Astrocyte (in vitro differentiated cells and primary cell): ENCODE measurements around the gene CD80. TPM values are rescaled to one million over a fixed set of nuclear protein-coding genes. Genes with fewer than 3 reads are reported as not detected.
"Not testable (repeated sequence)": the region's sequence is repeated elsewhere in the genome, so short reads cannot be mapped to it uniquely, and the experiment has no call there.

Source experiments
- DNase-seq: peaks from one replicate; pipeline ENCODE4 v3.0.0-alpha.2; 2010; ENCODE audit warnings: low read depth
- FAIRE-seq: peaks from 2 replicates; lab custom pipeline; 2011; peaks lifted over from hg19 to GRCh38; lab: Jason Lieb, UNC
- H2AFZ ChIP-seq: 2 replicates; pipeline ENCODE4 v1.6.0; 2012; ENCODE audit warnings: low read depth, low read length, inconsistent platforms
- H3K27ac ChIP-seq: 2 replicates; pipeline ENCODE4 v1.5.1; 2011; ENCODE audit warnings: low read depth, low read length, inconsistent platforms
- H3K27me3 ChIP-seq: 2 replicates; pipeline ENCODE4 v1.6.0; 2011; ENCODE audit warnings: low read length, inconsistent platforms; ENCODE audit not compliant: insufficient read depth
- H3K36me3 ChIP-seq: 2 replicates; pipeline ENCODE4 v1.5.1; 2011; ENCODE audit warnings: low read length, inconsistent platforms; ENCODE audit not compliant: insufficient read depth
- H3K4me1 ChIP-seq: 2 replicates; pipeline ENCODE4 v1.5.1; 2011; ENCODE audit warnings: low read length, inconsistent platforms; ENCODE audit not compliant: insufficient read depth
- H3K4me2 ChIP-seq: 2 replicates; pipeline ENCODE4 v1.6.0; 2012; ENCODE audit warnings: low read length, inconsistent platforms
- H3K4me3 ChIP-seq: 2 replicates; pipeline ENCODE4 v1.5.1; 2011; ENCODE audit warnings: low read depth, mild to moderate bottlenecking, low read length, inconsistent platforms; ENCODE audit not compliant: insufficient read depth
- H3K79me2 ChIP-seq: 2 replicates; pipeline ENCODE4 v1.6.0; 2012; ENCODE audit warnings: mild to moderate bottlenecking, low read length, inconsistent platforms; ENCODE audit not compliant: insufficient read depth
- H3K9ac ChIP-seq: 2 replicates; pipeline ENCODE4 v1.6.0; 2012; ENCODE audit warnings: mild to moderate bottlenecking, low read length, inconsistent platforms
- H3K9me3 ChIP-seq: 2 replicates; pipeline ENCODE4 v1.5.1; 2012; ENCODE audit warnings: low read depth, mild to moderate bottlenecking, low read length, inconsistent platforms; ENCODE audit not compliant: insufficient read depth
- H4K20me1 ChIP-seq: 2 replicates; pipeline ENCODE4 v1.6.0; 2012; ENCODE audit warnings: low read length, inconsistent platforms; ENCODE audit not compliant: insufficient read depth
- H3K27ac Mint-ChIP-seq: one replicate; pipeline ENCODE4 v1.8.0; 2021; ENCODE audit warnings: mild to moderate bottlenecking, mixed read lengths; ENCODE audit not compliant: unreplicated experiment
- H3K27me3 Mint-ChIP-seq: one replicate; pipeline ENCODE4 v1.8.0; 2021; ENCODE audit warnings: low read depth, mixed read lengths; ENCODE audit not compliant: unreplicated experiment
- H3K36me3 Mint-ChIP-seq: one replicate; pipeline ENCODE4 v1.8.0; 2021; ENCODE audit warnings: low read depth, mixed read lengths; ENCODE audit not compliant: unreplicated experiment
- H3K4me1 Mint-ChIP-seq: one replicate; pipeline ENCODE4 v1.8.0; 2021; ENCODE audit warnings: low read depth, mixed read lengths; ENCODE audit not compliant: unreplicated experiment
- H3K4me3 Mint-ChIP-seq: one replicate; pipeline ENCODE4 v1.8.0; 2021; ENCODE audit warnings: mild to moderate bottlenecking, moderate library complexity, mixed read lengths; ENCODE audit not compliant: unreplicated experiment
- H3K9me3 Mint-ChIP-seq: one replicate; pipeline ENCODE4 v1.8.0; 2021; ENCODE audit warnings: mild to moderate bottlenecking, mixed read lengths; ENCODE audit not compliant: unreplicated experiment
- EZH2 ChIP-seq: IDR thresholded peaks from 2 replicates; pipeline ENCODE4 v1.6.1; 2012; ENCODE audit warnings: mild to moderate bottlenecking, low read length, inconsistent platforms; ENCODE audit not compliant: insufficient read depth
- total RNA-seq: library from RNA; stranded (reverse); gene quantifications from 2 replicates; pipeline ENCODE4 v1.2.1, GENCODE V29; 2021
- TF ChIP-seq, protein P1 (sequence below): IDR thresholded peaks from 2 replicates; pipeline ENCODE4 v1.5.1; 2011; ENCODE audit warnings: low read depth, mild to moderate bottlenecking, inconsistent platforms, low read length, moderate library complexity; ENCODE audit not compliant: insufficient read depth

The CD80 gene
- total RNA-seq, 1 donor from 2014 or later = not detected

DNA sequence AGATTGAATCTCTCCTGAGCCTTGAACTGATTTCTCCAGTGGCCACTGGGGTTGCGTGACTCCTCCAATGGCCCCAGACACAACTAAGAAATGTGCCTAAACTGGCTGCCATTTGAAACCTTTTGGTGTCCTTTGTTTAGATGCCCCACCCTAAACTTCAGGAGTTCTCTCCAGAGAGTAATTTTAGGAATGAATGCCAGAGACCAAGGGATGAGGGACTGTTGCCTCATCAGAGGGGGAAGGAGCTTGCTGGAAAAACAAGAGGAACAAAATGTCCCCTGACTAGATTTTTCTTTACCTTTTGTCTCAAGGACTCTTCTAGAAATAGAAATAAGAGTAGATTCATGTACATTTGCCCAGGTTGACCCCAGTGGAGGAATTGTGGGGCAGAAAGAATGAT is 11.8 kb upstream of the CD80 start:
- Histone ChIP-seq H3K4me3 (no peak overlapping the region), H4K20me1 (no peaks in the 10 kb centered on the region), H3K4me2 (no peak overlapping the region), H3K27ac (no peak overlapping the region), H3K4me1 (no peaks in the 10 kb centered on the region), H3K27me3 (no peaks in the 10 kb centered on the region), H3K36me3 (no peaks in the 10 kb centered on the region), H3K79me2 (no peaks in the 10 kb centered on the region), H3K9me3 (no peaks in the 10 kb centered on the region), H2AFZ (no peak overlapping the region), H3K9ac (no peak overlapping the region)
- FAIRE-seq (no peak), DNase-seq (no peak)
- H3K27ac Mint-ChIP-seq = no peak overlapping the region
- H3K27me3 Mint-ChIP-seq = peaks cover 6% of the 10 kb centered on the region
- H3K9me3 Mint-ChIP-seq = peaks cover 6% of the 10 kb centered on the region
- TF ChIP-seq, protein P1, sequence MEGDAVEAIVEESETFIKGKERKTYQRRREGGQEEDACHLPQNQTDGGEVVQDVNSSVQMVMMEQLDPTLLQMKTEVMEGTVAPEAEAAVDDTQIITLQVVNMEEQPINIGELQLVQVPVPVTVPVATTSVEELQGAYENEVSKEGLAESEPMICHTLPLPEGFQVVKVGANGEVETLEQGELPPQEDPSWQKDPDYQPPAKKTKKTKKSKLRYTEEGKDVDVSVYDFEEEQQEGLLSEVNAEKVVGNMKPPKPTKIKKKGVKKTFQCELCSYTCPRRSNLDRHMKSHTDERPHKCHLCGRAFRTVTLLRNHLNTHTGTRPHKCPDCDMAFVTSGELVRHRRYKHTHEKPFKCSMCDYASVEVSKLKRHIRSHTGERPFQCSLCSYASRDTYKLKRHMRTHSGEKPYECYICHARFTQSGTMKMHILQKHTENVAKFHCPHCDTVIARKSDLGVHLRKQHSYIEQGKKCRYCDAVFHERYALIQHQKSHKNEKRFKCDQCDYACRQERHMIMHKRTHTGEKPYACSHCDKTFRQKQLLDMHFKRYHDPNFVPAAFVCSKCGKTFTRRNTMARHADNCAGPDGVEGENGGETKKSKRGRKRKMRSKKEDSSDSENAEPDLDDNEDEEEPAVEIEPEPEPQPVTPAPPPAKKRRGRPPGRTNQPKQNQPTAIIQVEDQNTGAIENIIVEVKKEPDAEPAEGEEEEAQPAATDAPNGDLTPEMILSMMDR = no peak
- no peak for TF ChIP-seq EZH2
- H3K36me3 Mint-ChIP-seq = no peaks in the 10 kb centered on the region
- no peak overlapping the region for H3K4me3 Mint-ChIP-seq
- H3K4me1 Mint-ChIP-seq = no peaks in the 10 kb centered on the region

DNA sequence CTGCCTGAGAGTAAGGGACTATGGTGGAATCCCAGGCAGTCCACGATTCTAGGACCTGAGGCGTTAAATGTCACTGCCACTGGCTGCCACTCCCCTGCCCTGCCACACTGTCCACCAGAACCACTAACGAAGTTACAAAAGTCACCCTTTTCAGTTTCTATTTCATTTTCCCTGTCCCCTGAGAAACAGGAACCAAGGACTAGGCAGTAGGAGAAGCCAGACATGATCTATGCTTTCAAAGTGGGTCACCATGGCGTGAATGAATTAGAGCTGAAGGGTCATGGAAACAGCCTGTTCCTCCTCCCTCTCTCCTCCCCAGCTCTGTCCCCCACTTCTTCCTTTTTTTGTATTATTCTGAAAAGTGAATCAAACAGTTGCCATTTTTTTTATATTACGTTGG is 10.8 kb upstream of the CD80 start:
- Histone ChIP-seq H3K27me3 (no peaks in the 10 kb centered on the region), H4K20me1 (no peaks in the 10 kb centered on the region), H3K9me3 (no peaks in the 10 kb centered on the region), H2AFZ (no peak overlapping the region), H3K4me1 (no peaks in the 10 kb centered on the region), H3K27ac (no peak overlapping the region), H3K36me3 (no peaks in the 10 kb centered on the region), H3K4me2 (no peak overlapping the region), H3K9ac (no peak overlapping the region), H3K79me2 (no peaks in the 10 kb centered on the region), H3K4me3 (no peak overlapping the region)
- TF ChIP-seq, protein P1 = no peak
- no peak for TF ChIP-seq EZH2
- Mint-ChIP-seq H3K27me3 (peaks cover 7% of the 10 kb centered on the region), H3K27ac (no peak overlapping the region), H3K9me3 (peaks cover 6% of the 10 kb centered on the region), H3K36me3 (no peaks in the 10 kb centered on the region), H3K4me1 (no peaks in the 10 kb centered on the region), H3K4me3 (no peak overlapping the region)
- DNase-seq = no peak
- no peak for FAIRE-seq

DNA sequence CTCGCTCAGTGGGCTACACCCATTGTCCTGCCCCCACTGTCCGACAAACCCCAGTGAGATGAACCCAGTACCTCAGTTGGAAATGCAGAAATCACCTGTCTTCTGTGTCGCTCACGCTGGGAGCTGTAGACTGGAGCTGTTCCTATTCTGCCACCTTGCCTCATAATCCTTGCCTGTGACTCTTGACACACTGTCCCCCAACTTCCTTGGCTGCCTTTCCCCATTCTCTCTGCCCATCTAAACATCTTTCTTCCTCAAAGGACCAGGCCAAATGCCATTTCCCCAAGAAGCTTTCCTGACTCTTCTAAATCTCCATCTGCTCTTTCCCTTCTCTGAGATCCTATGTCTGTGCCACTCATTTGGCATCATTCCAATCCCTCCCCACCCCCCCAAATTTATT is 9.7 kb upstream of the CD80 start:
- H3K27me3 Mint-ChIP-seq = peaks cover 7% of the 10 kb centered on the region
- DNase-seq = no peak
- Histone ChIP-seq H3K4me3 (no peak overlapping the region), H4K20me1 (no peaks in the 10 kb centered on the region), H3K4me1 (no peaks in the 10 kb centered on the region), H3K27ac (no peak overlapping the region), H3K4me2 (no peak overlapping the region), H2AFZ (no peak overlapping the region), H3K9me3 (no peaks in the 10 kb centered on the region), H3K9ac (no peak overlapping the region), H3K36me3 (no peaks in the 10 kb centered on the region), H3K79me2 (no peaks in the 10 kb centered on the region), H3K27me3 (no peaks in the 10 kb centered on the region)
- H3K36me3 Mint-ChIP-seq = no peaks in the 10 kb centered on the region
- peaks cover 6% of the 10 kb centered on the region for H3K9me3 Mint-ChIP-seq
- no peaks in the 10 kb centered on the region for H3K4me1 Mint-ChIP-seq
- H3K4me3 Mint-ChIP-seq = no peak overlapping the region
- H3K27ac Mint-ChIP-seq = no peak overlapping the region
- TF ChIP-seq EZH2 = no peak
- TF ChIP-seq, protein P1 = no peak
- no peak for FAIRE-seq

DNA sequence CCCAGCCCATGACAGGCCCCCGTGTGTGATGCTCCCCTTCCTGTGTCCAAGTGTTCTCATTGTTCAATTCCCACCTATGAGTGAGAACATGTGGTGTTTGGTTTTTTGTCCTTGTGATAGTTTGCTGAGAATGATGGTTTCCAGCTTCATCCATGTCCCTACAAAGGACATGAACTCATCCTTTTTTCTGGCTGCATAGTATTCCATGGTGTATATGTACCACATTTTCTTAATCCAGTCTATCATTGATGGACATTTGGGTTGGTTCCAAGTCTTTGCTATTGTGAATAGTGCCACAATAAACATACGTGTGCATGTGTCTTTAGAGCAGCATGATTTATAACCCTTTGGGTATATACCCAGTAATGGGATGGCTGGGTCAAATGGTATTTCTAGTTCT is 3.9 kb upstream of the CD80 start:
- H4K20me1 ChIP-seq, H3K27me3 Mint-ChIP-seq, H3K4me1 Mint-ChIP-seq, H3K9me3 ChIP-seq, H3K27ac ChIP-seq, H3K4me2 ChIP-seq, H3K79me2 ChIP-seq, H3K36me3 ChIP-seq, H3K4me3 ChIP-seq, H3K27me3 ChIP-seq, H3K27ac Mint-ChIP-seq, FAIRE-seq, DNase-seq, H3K9ac ChIP-seq, H3K36me3 Mint-ChIP-seq, H3K9me3 Mint-ChIP-seq, H3K4me1 ChIP-seq, H2AFZ ChIP-seq, H3K4me3 Mint-ChIP-seq: not testable (repeated sequence)
